NCI-H526 (cell line): ENCODE measurements around the gene MNAT1.
"Not testable (repeated sequence)": the region's sequence is repeated elsewhere in the genome, so short reads cannot be mapped to it uniquely, and the experiment has no call there.

Experiments
- DNase-seq, 2 experiments: peaks; one replicate each; lab custom pipeline; 2025; lab: John Stamatoyannopoulos, UW

MNAT1 gene

DNA sequence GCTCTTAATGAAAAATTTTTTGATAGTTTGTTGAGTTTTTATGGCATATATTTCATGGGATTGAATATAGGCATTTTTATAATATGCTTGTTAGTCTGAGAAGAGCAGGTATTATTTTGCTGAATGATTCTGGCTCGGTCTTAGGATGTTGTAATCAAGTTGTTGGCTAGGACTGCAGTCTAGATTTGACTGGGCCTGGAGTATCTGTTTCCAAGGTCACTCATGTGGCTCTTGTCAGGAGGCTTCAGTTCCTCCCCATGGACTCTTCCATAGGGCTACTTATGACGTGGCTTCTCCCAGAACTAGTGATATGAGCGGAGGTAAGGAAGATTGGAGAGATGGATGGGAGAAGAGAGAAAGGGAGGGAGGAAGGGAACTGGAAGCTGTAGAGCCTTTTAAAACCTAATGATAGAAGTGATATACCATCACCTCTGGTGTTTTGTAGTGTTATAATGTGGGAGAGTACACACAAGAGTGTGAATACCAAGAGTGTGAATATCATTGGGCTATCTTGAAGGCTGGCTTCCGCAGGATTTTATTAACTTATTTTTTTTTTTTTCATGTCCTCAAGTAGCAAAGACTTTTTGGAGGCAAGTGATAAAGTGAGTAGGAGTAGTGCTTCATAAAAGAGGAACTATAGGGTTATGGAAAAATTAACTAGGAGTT, 4.4 kb downstream of the MNAT1 start:
- no peak for DNase-seq

DNA sequence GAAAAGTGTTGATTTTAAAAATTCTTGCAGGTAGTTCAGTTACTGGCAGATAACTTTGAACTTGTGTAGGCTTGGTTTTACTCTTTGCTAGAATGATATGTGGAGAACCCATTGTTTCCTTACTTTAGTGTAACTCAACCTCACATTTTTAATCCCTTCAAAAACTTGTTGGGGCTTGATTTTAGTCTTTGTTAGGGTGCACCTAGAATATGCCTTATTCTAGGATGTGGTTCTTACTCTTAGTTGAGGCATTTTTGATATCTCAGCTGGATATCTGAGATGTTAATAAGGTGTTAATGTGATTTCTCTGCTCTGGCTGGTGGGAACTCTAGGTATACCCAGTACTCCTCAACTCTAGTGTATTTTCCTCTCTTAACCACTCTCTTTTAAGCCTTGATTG, 10.0 kb downstream of the MNAT1 start:
- no peak for DNase-seq

DNA sequence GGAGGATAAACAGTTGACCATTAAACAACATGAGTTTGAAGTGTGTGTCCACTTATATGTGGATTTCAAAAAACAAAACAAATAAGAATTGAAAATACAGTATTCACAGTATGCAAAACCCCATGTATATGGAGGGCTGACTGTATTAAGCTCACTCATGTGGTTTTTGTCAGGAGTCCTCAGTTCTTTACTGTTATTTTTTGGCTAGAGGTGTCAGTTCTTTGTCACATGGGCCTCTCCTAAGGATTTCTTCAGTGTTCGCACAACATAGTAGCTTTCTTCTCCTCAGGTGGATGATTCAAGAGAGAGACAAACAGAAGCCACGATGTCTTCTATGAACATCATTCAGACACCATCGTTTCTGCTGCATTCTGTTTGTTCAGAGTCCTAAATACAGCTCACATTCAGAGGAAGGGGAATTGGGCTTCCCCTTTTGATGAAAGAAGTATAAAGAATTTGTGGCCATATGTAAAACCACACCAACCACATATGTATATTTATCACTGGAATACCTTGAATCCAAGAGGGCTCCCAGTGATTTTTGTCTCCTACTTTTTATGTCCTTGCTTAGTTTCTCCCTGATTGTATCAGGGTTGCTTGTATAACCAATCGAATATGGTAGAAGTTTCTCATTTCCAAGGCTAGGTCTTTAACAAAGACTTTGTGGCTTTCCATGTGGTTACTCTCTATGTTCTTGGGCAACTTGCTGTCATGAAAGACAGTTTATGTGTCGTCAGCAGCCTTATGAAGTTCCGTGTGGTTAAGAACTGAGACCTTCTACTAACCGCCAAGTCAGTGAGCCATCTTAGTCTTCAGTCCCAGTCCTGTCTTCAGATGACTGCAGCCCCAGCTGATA, 18.9 kb downstream of the MNAT1 start:
- DNase-seq = no peak

DNA sequence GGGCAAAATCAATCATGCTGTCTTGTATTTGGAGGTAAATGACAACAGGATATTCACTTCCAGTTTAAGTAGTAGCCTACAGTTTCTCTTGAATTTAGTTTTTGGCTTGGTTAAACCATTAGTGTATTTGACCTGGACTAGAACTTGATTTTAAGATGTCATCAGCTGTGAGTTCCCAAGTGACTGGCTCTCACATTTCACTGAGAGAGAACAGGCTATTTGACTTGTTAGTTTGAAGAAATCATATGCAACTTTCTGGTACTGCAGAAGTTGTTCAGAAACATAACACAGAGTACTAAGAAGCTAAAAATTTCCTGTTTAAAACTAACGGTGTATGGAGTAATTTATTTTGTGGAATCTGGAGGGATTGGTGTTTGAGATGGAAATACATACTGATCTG, 22.3 kb downstream of the MNAT1 start:
- no peak for DNase-seq

DNA sequence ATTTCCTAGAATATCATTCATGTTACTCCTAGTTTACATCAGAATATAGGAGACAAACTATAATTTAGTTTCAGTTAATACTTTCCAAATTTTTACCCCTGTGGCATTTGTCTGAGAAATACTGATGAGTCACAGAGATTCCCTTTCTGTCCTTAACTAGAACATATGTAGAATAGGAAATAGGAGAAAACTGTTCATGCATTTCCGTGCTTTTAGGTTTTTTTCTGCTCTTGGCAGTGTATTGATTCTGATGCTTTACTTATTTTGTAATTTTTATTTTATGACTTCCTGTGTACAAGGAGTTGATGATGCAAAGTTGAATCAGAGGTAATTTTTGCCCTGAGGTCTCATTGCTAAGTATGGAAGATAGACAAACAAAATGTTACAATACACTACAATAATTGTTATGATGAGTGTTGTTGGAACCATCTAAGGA, 23.0 kb downstream of the MNAT1 start:
- DNase-seq = no peak

DNA sequence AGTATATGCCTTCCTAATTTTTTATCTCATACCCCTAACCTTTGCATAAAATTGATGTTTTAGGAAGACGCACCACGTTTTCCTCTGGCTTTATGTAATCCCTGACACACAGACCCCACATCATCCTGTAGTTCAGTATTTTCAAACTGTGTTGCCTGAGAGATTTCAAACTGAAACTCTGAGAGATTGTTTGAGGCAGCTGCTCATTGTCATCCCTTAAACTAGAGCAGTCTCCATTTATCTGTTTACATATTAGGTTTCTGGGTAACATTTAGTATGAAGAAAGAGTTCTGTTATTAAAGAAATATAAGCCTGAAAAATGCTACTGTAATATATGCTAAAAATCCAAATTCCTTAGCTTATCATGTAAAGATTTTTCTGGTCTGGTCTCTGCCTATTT, 24.3 kb downstream of the MNAT1 start:
- peak in 1 of 2 experiments; percentile 7 for DNase-seq

DNA sequence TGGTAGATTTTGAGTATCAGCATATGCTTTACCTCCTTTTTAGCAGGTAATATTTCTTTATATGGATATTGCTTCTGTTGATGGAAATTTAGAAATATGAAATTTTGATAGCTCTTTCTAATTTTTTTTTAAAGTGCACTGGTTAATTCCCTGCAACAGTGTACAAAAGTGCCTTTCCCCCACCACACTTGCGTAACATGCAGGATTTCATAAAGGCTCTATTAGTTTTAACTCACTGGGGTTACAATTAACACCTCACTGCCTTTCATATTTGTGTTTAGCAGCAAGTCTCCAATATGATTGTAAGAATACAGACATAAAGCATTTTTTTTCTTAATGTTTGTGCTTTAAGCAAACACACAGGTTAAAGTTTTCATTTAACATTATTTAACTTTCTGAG, 25.6 kb downstream of the MNAT1 start:
- DNase-seq = no peak

DNA sequence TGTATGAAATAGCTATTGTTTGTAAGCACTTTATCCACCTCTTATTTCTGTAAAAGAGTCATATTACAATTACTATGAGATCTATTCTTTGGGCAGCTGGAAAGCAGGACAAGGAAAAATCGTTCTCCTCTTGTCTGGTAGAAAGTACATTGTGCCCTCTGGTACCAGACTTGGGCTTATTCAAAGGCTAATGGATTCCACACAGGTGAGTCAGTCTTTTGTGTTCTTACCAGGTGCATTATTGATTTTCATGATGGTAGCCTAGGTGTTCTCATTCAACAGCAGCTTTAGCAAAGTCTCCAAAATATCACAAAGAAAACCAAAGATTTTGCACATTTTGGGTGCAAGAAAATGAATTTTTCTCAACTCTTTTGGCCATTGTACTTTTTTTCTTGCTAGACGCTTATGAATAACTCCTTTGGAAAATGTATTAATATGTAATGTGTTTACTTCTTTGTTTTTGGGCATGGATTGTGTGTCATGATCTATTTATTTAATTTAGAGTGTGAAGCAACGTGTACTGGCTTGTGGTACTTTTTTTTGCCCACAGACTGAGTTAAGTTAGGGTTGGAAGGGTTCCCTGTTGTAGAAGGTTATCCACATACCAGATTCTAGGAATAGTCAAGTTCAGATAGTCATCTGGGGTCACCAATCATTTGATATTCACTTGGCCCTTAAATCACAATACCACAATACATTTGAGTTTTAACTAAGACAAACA, 26.2 kb downstream of the MNAT1 start:
- DNase-seq = no peak

DNA sequence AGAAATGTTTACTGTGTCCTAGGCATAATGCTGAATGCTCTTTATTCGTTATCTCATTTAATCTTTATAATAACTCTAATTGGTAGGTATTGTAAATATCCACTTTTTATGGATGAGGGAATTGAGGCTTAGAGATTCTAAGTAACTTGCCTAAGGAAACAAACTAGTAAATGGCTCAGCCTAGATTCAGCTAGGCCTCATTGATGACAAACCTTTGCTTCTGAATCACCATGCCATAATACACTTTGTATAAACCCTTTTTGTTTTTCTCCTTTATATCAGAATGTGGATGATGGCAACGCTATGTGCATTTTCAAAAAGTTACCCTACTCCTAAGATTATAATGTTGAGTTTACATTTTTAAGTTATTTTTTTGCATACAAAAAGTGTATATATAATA, 34.0 kb downstream of the MNAT1 start:
- DNase-seq = no peak

DNA sequence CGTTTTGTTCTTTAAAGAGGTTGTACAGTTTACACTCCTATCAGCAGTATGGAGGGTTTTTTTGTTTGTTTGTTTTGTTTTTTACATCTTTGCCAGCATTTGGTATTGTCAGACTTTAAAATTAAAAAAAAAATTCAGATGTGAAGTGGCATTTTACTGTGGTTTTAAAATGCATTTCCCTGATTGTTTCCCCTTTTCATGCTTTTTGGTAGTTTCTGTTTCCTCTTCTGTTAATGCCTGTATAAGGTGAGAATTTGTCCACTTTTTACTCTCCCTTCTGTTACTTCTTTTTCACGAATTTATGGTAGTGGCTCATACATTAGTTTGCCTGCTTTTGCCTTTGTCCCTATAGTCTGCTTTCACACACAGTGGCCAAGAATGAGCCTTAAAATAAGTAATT, 36.6 kb downstream of the MNAT1 start:
- DNase-seq = no peak

DNA sequence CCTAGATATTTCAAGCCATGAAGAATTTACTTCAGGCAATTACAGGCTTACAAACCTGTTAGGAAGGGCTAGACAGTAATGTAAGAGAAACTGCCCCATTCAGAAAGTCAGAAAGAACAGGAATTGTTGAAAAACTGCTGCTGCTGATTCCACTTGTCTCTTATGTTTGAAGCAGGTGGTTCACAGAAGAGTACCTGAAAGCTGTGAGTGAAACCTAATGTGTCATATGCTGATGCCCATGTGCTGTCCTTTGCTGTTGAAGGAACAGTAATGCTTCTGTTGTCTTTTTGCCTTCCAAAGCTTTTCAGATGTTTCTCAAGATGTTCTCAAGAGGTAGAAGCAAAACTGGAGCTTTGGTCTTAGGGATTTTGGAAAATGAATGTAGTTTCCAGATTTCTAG, 39.0 kb downstream of the MNAT1 start:
- no peak for DNase-seq

DNA sequence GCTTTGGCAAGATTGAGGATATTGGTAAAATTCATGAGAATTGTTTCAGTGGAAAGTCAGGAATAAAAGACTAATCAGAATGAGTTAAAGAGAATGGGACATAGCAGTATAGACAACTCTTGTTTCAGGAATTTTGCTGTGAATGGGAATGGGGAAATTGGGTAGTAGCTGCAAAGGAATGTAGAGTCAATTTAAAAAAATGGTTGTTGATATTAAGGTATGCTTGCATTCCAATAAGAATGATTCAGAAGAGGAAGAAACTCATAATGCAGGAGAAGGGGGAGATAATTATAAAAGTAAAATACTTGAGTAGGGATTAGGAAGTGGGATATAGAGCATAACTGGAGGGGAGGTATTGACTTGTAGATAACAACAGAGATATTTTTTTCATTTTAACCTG, 40.7 kb downstream of the MNAT1 start:
- DNase-seq = no peak

DNA sequence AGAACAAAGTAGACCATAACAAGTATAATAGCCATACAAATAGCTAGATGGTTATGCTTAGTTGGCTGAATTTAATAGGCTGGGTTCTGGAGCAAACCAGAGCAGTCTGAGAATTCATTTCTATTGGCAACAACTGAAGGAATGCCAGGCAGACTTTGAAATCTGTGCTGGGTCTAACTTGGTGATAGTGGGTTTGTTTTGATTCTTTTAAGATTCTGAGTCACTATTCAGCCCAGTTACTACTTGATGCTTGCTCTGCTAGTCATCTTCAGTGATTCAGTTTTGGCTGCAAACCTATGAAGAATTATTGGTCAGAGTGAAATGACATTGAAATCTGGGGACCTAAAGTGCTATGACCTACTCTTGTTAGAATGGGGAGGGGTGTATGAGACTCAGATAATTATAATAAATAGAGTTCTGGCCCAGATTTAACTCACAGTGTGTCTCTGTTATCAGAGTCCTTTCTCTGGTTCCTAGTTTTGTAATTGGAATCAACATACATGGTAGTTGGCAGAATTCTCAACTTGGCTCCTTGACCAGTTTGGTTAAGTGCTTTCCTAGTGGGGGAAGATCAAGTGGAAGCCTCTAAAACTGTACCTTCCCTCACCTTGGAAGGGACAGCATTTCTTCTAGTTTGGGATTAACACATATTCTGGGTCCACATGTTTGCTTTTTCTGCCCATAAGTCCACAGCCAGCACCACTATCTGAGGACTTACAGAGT, 43.5 kb downstream of the MNAT1 start:
- no peak for DNase-seq

DNA sequence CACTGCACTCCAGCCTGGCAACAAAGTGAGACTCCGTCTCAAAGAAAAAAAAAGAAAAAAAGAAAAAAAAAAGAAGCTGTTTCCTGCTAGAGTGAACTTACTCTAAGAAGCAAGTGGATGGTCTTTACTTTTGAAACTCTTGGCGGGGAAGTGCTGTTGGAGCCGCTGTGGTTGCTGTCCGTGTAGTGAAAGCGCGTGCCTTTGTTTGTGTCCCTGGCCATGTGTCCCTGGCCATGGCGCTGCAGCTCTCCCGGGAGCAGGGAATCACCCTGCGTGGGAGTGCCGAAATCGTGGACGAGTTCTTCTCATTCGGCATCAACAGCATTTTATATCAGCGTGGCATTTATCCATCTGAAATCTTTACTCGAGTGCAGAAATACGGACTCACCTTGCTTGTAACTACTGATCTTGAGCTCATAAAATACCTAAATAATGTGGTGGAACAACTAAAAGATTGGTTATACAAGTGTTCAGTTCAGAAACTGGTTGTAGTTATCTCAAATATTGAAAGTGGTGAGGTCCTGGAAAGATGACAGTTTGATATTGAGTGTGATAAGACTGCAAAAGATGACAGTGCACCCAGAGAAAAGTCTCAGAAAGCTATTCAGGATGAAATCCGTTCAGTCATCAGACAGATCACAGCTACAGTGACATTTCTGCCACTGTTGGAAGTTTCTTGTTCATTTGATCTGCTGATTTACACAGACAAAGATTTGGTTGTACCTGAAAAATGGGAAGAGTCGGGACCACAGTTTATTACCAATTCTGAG, 45.4 kb downstream of the MNAT1 start:
- not testable (repeated sequence) for DNase-seq

DNA sequence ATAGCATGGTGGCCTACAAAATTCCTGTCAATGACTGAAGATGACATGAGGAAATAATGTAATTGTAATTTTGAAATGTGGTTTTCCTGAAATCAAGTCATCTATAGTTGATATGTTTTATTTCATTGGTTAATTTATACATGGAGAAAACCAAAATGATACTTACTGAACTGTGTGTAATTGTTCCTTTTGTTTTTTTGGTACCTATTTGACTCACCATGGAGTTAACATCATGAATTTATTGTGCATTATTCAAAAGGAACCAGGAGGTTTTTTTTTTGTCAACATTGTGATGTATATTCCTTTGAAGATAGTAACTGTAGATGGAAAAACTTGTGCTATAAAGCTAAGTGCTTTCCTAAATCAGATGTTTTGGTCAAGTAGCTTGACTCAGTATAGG, 46.0 kb downstream of the MNAT1 start:
- DNase-seq = not testable (repeated sequence)

DNA sequence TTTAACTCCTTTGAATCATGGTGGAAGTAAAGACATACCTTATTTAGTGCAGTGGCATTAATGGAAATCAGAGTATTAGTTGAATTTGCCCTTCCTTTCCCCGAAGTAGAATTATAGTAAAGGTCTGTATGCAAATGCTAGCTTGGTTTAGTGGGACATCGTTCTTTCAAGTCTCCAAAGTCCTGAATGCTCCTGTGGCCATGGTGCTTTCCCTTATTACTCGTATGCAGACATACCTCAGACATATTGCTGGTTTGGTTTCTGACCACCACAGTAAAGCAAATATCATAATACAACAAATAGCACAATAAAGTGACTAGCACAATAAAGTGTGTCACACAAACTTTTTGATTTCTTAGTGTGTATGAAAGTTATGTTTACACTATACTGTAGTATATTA, 52.3 kb downstream of the MNAT1 start:
- no peak for DNase-seq

DNA sequence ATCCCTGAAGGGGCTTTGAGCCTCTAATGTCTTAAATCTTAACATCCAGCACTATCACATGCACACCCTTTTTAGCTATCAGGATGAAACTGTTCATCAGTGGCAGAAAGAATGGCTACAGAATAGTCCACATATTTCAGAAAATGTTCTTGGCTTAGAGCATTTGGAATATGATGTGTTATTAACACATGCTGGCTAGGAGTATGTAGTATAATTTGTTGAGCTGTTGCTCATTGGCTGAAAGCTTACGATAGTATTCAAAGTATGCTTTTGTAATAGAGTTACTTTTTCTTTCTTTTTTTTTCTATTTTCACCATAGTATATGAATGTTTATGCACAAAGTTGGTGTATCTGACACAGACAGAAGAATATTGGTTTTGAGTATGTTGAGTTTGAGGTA, 55.1 kb downstream of the MNAT1 start:
- DNase-seq = no peak

DNA sequence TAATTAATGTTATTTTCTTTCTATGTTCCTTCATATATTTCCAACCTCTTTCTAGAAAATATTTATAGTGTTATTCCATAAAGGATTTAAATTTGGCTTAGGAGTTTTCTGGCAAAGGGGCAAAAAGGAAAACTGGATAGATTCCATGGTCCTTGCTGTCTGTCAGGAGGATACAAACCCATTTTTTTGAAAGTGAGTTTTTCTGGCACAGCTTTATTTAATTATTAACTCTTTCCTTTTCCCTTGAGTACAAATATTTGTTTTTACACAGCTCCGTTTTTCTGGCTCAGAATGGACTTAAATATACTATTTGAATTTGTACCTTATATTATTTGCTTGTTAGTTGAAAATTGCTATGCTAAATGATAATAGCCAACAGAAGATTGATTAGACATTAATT, 56.3 kb downstream of the MNAT1 start:
- no peak for DNase-seq

DNA sequence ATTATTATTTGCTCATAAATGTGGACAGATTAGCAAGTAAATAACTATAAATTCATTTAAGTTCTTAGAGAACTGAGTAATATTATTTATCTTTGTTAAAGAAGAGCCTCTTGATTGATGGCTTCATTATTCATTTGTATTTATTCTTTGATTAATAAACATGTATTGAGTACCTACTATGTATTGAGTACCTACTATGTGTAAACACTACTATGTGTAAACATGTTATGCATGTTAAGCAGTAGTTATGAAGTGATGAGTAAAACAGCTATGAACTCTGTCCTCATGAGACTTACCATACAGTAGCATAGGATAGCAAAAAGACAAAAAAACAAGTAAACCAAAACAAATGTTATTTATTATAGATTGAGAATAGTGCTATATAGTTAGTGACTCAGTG, 61.9 kb downstream of the MNAT1 start:
- no peak for DNase-seq

DNA sequence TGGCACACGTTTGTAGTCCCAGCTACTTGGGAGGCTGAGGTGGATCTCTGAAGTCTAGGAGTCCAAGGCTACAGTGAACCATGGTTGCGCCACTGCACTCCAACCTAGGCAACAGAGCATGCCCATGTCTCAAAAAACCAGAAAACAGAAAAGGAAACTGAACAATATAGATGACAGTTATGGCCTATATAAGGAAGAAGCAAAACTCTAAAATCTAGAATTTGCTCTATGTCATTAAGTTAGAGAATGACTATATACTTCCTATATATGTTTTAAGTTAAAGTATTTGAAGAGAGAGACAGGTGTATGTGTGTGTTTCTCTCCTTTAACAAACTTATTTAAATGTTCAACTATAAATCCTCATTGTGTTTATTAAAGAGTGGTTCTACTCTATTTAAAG, 65.8 kb downstream of the MNAT1 start:
- DNase-seq = no peak

DNA sequence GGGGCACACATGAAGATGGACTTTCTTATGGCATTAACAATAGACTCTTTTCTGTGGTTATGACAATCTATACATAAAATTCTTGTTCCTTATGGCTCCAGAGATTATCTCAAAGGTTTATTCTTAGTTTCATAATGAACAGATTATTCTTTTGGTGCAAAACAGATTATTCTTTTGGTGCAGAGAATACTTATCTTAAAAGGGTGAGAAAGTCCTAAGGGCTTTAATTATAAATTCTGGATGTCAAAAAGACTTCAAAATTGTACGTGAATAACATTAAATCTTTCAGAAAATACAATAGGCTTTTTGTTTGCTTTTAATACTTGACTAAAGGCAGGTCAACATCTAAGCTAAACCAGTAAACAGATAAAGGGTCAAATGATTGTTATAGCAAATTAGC, 69.3 kb downstream of the MNAT1 start:
- DNase-seq = no peak
